ENCODE data around the gene SLC39A7. TPM values are rescaled to one million over a fixed set of nuclear protein-coding genes. Genes with fewer than 3 reads are reported as not detected.

The SLC39A7 gene
- total and polyA plus RNA-seq, 2 of the 13 experiments (the other 11 are each of a cell fraction or from before 2014, with no cell fraction given), result 142 to 229 TPM

DNA sequence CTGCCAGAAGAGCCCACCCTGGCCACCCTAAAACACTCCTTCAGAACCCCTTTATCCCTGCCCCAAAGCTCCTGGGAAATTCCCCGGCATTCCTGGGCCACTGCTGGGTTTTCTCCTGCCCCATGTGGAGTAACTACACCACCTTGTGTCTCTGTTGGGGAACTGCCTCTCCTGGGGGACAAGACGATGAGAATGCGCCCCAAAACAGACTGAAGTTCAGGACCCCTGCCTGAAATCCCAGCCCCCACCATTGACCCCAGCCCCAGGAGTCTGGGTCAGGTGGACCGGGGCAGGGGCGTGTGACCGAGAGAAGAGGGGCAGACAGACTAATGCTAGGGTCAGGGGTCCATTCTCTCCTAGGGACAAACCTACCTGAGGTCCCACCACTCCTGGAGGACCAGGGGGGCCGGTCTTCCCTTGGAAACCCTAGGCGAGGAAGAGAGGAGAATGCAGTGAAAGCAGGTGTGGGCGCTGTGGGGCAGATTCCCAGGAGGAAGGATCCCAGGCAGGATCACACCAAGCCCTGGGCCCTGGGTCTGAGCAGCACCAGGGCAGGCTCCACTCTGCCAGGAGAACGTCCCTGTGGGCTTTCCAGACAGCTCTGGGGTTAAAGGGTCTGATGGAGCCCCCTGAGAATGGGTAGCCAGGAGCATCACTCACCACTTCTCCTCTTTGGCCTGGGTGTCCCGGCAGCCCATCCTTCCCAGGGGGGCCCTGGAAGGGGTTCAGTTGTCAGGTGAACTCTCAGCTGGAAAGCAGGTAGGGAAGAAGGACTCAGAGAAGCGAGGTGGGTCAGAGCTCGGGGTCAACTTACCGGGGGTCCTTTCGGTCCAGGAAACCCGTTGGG lies 27.8 kb upstream of the SLC39A7 start (continued):
- TF ChIP-seq, protein P1, sequence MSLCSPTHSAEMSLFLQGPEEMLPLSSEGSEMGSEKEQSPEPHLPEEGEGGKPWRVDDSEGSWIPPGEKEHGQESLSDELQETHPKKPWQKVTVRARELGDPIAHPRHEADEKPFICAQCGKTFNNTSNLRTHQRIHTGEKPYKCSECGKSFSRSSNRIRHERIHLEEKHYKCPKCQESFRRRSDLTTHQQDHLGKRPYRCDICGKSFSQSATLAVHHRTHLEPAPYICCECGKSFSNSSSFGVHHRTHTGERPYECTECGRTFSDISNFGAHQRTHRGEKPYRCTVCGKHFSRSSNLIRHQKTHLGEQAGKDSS (CRISPR knock-in tag; IDR thresholded peaks at IDR 0.05; ENCODE audit: borderline replicate concordance, low read depth), result no peak
- TF ChIP-seq, protein P2, sequence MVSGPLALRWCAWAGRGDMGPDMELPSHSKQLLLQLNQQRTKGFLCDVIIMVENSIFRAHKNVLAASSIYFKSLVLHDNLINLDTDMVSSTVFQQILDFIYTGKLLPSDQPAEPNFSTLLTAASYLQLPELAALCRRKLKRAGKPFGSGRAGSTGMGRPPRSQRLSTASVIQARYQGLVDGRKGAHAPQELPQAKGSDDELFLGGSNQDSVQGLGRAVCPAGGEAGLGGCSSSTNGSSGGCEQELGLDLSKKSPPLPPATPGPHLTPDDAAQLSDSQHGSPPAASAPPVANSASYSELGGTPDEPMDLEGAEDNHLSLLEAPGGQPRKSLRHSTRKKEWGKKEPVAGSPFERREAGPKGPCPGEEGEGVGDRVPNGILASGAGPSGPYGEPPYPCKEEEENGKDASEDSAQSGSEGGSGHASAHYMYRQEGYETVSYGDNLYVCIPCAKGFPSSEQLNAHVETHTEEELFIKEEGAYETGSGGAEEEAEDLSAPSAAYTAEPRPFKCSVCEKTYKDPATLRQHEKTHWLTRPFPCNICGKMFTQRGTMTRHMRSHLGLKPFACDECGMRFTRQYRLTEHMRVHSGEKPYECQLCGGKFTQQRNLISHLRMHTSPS (CRISPR knock-in tag; IDR thresholded peaks at IDR 0.05; ENCODE audit: low read depth), result no peak
- TF ChIP-seq, protein P3, sequence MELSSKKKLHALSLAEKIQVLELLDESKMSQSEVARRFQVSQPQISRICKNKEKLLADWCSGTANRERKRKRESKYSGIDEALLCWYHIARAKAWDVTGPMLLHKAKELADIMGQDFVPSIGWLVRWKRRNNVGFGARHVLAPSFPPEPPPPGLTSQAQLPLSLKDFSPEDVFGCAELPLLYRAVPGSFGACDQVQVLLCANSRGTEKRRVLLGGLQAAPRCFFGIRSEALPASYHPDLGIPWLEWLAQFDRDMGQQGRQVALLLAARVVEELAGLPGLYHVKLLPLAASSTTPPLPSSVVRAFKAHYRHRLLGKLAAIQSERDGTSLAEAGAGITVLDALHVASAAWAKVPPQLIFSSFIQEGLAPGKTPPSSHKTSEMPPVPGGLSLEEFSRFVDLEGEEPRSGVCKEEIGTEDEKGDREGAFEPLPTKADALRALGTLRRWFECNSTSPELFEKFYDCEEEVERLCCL (CRISPR knock-in tag; IDR thresholded peaks at IDR 0.05; ENCODE audit: borderline replicate concordance), result no peak
- TF ChIP-seq ZNF747 (CRISPR knock-in tag; IDR thresholded peaks at IDR 0.05; ENCODE audit: borderline replicate concordance), result no peak
- TF ChIP-seq MZF1 (CRISPR knock-in tag; IDR thresholded peaks at IDR 0.05; ENCODE audit: borderline replicate concordance), result no peak
- no peak for TF ChIP-seq PAF1 (CRISPR knock-in tag; IDR thresholded peaks at IDR 0.05)
- TF ChIP-seq, protein P4, sequence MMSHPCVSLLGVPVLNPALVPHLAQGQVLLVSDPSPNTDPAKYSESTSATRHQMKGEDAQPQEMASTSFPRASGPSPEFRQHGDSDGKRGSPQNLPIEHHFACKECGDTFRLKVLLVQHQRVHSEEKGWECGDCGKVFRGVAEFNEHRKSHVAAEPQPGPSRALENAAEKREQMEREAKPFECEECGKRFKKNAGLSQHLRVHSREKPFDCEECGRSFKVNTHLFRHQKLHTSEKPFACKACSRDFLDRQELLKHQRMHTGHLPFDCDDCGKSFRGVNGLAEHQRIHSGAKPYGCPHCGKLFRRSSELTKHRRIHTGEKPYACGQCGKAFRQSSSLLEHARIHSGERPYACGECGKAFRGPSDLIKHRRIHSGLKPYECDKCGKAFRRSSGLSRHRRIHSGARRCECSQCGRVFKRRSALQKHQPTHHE (CRISPR knock-in tag; IDR thresholded peaks at IDR 0.05; ENCODE audit: borderline replicate concordance), result no peak
- TF ChIP-seq, protein P5, sequence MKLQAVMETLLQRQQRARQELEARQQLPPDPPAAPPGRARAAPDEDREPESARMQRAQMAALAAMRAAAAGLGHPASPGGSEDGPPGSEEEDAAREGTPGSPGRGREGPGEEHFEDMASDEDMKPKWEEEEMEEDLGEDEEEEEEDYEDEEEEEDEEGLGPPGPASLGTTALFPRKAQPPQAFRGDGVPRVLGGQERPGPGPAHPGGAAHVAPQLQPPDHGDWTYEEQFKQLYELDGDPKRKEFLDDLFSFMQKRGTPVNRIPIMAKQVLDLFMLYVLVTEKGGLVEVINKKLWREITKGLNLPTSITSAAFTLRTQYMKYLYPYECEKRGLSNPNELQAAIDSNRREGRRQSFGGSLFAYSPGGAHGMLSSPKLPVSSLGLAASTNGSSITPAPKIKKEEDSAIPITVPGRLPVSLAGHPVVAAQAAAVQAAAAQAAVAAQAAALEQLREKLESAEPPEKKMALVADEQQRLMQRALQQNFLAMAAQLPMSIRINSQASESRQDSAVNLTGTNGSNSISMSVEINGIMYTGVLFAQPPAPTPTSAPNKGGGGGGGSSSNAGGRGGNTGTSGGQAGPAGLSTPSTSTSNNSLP (IDR thresholded peaks at IDR 0.05; ENCODE audit: low read depth, low read length), result 0 out of 2 replicates have a peak, but pooled peaks have one; percentile 21
- TF ChIP-seq, protein P6, sequence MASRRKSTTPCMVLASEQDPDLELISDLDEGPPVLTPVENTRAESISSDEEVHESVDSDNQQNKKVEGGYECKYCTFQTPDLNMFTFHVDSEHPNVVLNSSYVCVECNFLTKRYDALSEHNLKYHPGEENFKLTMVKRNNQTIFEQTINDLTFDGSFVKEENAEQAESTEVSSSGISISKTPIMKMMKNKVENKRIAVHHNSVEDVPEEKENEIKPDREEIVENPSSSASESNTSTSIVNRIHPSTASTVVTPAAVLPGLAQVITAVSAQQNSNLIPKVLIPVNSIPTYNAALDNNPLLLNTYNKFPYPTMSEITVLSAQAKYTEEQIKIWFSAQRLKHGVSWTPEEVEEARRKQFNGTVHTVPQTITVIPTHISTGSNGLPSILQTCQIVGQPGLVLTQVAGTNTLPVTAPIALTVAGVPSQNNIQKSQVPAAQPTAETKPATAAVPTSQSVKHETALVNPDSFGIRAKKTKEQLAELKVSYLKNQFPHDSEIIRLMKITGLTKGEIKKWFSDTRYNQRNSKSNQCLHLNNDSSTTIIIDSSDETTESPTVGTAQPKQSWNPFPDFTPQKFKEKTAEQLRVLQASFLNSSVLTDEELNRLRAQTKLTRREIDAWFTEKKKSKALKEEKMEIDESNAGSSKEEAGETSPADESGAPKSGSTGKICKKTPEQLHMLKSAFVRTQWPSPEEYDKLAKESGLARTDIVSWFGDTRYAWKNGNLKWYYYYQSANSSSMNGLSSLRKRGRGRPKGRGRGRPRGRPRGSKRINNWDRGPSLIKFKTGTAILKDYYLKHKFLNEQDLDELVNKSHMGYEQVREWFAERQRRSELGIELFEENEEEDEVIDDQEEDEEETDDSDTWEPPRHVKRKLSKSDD (CRISPR knock-in tag; IDR thresholded peaks at IDR 0.05; ENCODE audit: low read depth), result no peak
- TF ChIP-seq TGIF2 (CRISPR knock-in tag; IDR thresholded peaks at IDR 0.05), result no peak
- TF ChIP-seq, protein P7, sequence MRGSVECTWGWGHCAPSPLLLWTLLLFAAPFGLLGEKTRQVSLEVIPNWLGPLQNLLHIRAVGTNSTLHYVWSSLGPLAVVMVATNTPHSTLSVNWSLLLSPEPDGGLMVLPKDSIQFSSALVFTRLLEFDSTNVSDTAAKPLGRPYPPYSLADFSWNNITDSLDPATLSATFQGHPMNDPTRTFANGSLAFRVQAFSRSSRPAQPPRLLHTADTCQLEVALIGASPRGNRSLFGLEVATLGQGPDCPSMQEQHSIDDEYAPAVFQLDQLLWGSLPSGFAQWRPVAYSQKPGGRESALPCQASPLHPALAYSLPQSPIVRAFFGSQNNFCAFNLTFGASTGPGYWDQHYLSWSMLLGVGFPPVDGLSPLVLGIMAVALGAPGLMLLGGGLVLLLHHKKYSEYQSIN (CRISPR knock-in tag; IDR thresholded peaks at IDR 0.05; ENCODE audit: borderline replicate concordance), result no peak
- no peak for TF ChIP-seq ZNF224 (CRISPR knock-in tag; IDR thresholded peaks at IDR 0.05)
